Measurements from ENCODE around the gene AP3B1.

AP3B1 gene

DNA sequence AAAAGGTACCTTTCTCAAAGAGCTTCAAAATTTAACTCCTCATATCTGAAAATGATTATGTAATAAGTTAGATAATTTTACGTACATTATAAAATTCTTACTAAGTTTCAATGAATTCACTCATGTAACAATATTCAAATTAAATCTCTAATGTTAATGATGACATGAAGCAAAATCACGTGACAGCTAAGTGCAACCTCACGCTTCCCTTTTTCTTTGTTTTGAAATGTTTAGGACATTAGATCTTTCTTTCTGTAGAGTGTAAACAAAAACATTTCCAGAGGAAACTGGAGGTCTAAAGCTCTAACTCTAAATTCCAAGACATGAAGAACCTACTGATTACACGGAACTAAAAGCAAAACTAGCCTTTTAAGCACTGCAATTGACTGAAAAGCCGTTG, 291.0 kb downstream of the AP3B1 start:
- DNase-seq (ENCODE audit: low read depth): no peak

GRCh38 chr5:78002690-78003089, 291.8 kb downstream of the AP3B1 start:
- no peak for DNase-seq (ENCODE audit: low read depth)

GRCh38 chr5:78001197-78001596, 293.3 kb downstream of the AP3B1 start:
- no peak for DNase-seq (ENCODE audit: low read depth)

GRCh38 chr5:78000191-78000590, 294.3 kb downstream of the AP3B1 start:
- DNase-seq (ENCODE audit: low read depth): no peak

DNA sequence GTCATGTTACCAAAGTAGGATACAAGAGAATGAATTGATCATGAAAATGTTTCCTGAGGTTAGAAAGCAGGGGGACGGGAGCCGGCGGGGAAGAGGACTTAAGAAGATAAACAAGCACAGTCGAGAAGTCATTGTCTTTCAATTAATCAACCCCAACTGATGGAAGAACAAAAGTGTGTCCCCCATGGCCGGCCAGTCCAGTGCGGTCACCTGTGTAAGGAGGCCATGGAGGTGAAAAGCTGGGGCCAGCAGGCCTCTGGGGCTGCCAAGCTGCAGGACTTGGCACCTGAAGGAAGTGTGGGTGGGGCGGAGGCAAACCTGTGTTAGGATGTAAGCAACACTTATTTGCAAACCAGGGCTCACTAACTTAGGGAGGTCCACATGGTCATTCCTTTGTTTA, 295.1 kb downstream of the AP3B1 start:
- no peak for DNase-seq (ENCODE audit: low read depth)

DNA sequence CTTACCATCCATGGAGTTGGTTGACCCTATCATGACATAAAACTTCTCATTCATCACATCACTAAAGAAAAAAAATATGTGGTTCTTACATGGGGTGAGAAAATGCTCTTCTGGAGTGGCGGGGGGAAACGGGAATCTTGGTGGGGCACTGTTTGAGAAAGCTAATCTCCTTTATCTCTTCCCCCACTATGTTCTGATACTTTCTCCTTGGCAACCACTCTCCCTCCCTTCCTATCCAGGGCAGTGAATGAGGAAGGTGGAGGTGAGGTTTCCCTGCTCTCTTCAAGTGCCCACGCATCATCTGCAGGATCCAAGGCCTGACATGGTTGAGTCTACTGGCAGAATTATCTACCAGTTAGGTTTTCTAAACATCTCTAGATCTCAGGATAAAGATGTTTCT, 297.6 kb downstream of the AP3B1 start:
- no peak for DNase-seq (ENCODE audit: low read depth)

GRCh38 chr5:77995793-77996409, 298.6 kb downstream of the AP3B1 start:
- no peak for DNase-seq (ENCODE audit: low read depth)

GRCh38 chr5:77994943-77995342, 299.6 kb downstream of the AP3B1 start:
- no peak for DNase-seq (ENCODE audit: low read depth)

- DNase-seq (ENCODE audit: low read depth): no peak
Measured at GRCh38 chr5:77993855-77994318, 300.6 kb downstream of the AP3B1 start.

GRCh38 chr5:77993141-77993854, 301.2 kb downstream of the AP3B1 start:
- DNase-seq (ENCODE audit: low read depth): no peak

GRCh38 chr5:77991084-77991483, 303.4 kb downstream of the AP3B1 start:
- DNase-seq (ENCODE audit: low read depth): no peak

GRCh38 chr5:77990020-77990419, 304.5 kb downstream of the AP3B1 start:
- peak; percentile 16 for DNase-seq (ENCODE audit: low read depth)

DNA sequence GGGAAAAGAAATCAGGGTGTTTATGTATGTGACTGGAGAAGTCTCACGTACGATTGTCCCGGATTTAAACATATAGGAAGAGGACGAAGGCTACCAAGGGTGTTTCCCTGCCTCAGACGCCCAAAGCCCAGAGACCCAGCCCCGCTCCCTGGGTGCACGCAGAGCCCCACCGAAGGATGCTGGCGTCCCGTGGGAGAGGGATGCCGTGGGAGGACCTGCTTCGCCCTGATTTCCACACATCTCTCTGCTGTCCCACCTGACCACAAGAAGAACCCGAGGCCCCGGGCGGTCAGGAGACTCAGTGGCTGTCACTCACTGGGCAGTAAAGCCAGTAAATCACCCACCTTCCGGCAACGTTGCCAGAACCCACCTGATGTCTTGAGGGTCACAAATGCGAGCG, 306.5 kb downstream of the AP3B1 start:
- no peak for DNase-seq (ENCODE audit: low read depth)

- DNase-seq (ENCODE audit: low read depth): no peak
Measured at GRCh38 chr5:77987331-77987730, 307.2 kb downstream of the AP3B1 start.

GRCh38 chr5:77986261-77986660, 308.2 kb downstream of the AP3B1 start:
- DNase-seq (ENCODE audit: low read depth): no peak

- no peak for DNase-seq (ENCODE audit: low read depth)
Measured at GRCh38 chr5:77985247-77985646, 309.3 kb downstream of the AP3B1 start.

DNA sequence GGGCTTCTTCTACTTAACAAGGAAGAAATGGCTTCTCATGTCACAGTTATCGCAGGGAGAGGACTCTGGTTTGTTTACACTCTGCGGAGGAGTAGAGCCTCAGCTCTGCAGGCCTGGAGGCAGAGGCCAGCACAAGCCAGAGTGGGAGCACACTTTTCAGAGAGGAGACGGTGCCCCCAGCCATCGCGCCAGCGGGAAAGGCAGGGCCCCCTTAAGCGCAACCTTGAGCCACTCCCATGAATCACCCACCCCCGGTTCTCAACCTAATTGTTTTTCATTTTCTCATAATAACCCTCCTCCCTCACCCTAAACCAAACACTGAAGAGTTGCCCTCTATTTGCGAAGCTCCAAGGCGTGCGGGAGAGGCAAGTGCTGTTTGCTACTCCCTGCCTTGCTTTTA, 309.9 kb downstream of the AP3B1 start:
- no peak for DNase-seq (ENCODE audit: low read depth)

DNA sequence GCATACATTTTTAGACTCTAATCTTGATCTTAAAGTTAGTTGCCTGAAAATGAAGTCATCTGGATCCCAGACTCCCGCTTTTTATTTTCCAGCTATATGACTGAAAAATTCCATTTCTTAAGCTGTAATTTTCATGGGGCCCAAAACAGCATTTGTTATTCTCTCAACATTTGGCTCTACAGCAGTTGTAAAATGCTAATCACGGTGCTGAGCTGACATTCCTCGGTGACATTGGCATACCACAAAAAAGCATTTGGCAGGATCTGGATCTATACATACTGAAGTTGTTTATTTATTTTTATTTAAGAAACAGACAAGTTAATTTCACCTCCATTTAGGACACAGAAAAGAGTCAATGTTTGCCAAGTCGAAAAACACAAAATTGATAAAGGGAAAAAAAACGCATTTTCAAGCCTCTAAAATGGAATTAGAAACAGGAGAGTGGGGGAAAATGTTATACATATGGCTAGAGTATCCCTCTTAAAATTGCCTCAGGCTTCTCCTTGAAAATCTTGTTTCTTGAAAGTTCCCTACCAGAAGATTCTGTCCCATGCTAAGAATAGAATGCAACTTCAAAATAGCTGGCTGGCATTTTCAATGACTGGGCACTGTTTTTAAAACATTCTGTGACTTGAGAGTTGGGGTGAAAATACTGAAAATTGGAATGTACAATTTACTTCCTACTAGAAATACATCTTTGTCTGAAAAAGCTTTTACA, 310.9 kb downstream of the AP3B1 start:
- no peak for DNase-seq (ENCODE audit: low read depth)

DNA sequence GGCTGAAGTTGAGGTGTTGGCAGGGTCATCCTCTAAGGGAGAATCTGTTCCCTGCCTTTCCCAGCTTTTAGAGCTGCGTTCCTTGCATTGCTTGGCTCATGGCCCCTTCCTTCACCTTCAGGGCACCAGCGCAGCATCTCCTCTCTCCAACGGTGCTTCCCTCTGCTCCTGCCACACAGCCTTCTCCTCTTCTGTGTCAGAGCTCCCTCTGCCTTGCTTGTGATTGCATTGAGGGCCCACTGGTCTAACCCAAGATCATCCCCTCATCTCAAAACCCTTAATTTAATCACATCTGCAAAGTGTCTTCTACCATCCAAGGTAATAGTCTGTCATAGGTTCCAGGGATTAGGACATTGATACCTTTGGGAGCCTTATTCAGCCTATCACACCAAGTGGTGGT, 312.7 kb downstream of the AP3B1 start:
- peak; percentile 19 for DNase-seq (ENCODE audit: low read depth)

DNA sequence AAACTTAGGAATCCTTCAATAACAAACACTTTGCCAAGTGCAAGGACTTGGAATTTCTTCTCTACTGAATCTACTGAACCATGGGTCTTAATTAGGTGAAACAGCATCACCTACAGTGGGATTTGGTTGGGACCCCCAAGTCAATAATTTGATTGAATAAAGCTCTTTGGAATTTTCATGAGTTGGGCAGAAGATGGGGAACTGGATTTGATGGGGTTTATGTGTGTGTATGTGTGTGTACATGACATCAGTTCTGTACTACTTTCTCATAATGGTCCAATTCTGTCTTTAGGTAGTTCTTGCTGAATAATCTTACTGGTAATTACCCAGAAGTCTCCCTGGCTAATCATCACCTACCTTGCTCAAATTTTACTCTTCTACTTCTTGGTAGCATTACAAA, 319.9 kb downstream of the AP3B1 start:
- DNase-seq (ENCODE audit: low read depth): no peak

GRCh38 chr5:77973253-77973609, 321.3 kb downstream of the AP3B1 start:
- DNase-seq (ENCODE audit: low read depth): no peak

DNA sequence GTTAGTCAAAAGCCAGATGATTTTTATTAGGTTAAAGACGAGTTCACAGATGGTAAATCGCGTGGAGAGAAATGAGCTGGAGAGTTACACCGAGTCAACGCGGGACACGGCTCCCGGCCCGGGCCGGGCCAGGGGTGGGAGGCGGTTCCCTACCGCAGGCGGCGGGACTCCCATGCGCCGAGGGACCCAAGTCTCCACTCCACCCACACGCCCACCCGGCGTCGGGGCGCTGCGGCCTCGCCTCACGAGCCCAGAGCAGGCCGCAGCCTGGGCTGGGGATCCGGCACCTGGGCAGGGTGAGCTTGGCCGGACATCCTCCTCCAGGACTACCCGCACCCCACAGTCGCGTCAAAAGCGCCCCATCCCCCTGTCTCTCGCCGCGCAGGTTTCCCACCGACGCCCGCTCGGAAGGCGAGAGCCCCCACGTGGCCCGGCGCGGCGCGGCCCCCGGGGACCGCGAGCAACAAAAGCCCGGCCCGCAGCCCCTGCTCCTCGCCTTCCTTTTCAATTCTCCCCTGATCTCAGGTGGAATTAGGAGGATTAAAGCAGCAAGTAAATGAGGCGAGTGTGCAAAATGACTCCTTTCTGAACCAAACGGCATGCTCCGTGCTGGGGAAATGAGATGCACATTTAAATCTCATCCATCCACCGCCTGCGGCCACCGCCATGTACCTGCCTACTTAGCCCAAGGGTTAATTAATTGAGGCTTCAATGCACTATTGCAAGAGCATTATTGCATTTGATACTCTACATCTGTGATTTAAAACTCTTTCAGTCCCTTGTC, 321.8 kb downstream of the AP3B1 start:
- DNase-seq (ENCODE audit: low read depth): peak; percentile 25

All from ELR (cell line).